Measurements from ENCODE around the gene ANKRD55. TPM values are rescaled to one million over a fixed set of nuclear protein-coding genes. Genes with fewer than 3 reads are reported as not detected.
"Not testable (repeated sequence)": the region's sequence is repeated elsewhere in the genome, so short reads cannot be mapped to it uniquely, and the experiment has no call there.

The ANKRD55 gene
- total RNA-seq = 6.4 and 7.5 TPM in 2 replicates

DNA sequence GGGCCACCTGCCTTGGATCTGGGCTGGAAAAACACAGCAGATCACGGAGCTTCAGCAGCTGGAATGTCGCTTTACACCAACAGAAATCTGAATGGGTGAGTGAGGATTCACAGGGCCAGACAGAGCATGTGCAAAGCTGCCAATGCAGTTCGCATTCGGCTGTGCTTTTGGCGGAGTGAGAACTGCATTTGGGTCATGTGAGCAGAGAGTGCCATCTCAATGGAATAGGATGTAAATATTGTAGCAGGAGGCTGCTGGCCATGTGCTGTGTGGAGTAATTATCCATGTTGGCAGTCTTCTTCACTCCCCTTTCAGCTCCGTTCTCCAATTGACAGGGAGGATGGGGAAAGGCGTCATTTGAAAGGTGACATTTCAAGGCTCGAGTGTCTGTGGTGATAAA lies at the start of gene ANKRD55:
TSS of gene ANKRD55 (minus strand) at position 101 of the 400 bp plus-strand sequence. CDS start 417 bp downstream, outside the sequence.
- intact Hi-C loops (cut with micrococcal nuclease) = no loop called here

DNA sequence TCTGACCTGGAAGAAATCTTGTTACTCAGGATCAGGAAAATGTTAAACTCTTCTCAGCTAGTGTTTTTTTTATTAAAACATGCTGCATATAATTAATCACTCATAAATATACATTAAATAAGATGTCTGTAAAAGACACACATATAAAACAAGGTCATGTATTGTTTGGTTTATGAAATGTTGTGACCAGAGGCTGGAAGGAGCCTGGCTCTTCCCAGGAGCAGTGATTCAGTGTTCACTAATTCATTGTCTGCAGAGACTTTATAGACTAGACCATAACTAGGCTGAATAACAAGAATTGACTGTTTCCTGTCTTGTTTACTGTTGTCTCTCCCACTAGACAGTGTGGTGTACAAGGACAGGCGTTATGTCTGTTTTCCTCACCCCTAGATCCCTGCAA lies 49.1 kb upstream of the ANKRD55 start:
- intact Hi-C loops (cut with micrococcal nuclease) = no loop called here

DNA sequence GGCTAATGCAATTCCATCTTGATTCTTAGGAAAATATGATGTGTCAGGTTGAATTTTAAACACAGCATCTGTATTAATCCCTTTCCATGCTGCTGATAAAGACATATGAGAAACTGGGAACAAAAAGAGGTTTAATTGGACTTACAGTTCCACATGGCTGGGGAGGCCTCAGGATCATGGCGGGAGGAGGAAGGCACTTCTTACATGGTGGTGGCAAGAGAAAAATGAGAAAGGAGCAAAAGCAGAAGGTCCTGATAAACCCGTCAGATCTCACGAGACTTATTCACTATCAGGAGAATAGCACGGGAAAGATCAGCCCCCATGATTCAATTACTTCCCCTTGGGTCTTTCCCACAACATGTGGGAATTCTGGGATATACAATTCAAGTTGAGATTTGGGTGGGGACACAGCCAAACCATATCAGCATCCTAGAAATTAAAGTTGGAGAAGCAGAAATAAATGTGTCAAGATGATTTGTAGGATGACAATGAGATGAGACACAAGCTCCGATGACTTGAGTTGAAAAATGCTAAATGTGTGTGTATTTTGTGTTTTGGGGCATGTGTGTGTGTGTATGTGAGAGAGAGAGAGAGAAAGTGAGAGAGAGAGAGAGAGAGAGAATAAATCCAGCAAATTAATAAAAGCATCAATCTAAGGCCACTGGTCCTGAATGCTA lies 48.5 kb upstream of the ANKRD55 start:
- intact Hi-C loops (cut with micrococcal nuclease) = no loop called here

GRCh38 chr5:56279979-56280378 lies 46.8 kb upstream of the ANKRD55 start:
- intact Hi-C loops (cut with micrococcal nuclease) = no loop called here

- intact Hi-C loops (cut with micrococcal nuclease) = no loop called here
These were observed 46.2 kb upstream of the ANKRD55 start for GRCh38 chr5:56279291-56279690.

GRCh38 chr5:56278335-56278753 lies 45.2 kb upstream of the ANKRD55 start:
- intact Hi-C loops (cut with micrococcal nuclease) = no loop called here

- intact Hi-C loops (cut with micrococcal nuclease) = no loop called here
These were observed 44.4 kb upstream of the ANKRD55 start for GRCh38 chr5:56277573-56277972.

DNA sequence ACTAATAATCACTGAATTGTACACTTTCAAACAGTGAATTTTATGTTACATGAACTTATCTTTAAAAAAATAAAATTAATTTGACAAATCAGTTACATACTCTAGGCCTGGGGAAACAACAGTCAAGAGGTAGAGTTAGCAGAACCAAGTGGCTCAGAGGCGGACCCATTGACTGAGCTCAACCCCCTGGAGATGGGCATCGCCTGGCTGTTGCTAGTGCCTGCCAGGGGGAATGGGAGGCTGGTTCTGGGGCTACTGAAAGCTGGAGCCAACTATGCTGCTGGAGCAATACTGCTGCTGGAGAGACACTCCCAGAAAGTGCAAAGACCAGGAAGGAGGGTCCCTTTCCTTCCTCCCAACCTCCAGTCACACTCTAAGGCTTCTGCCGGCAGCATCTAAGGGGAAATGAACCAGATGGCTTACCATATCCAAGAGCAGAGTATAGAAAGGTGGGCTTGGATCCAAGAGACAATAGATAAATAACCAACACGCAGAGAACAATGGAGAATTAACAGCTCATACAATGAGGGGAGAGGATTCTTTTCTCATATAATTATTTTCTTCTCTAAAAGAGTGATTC lies 40.3 kb upstream of the ANKRD55 start:
- intact Hi-C loops (cut with micrococcal nuclease) = loop anchor here (5.0 kb wide), 2 partner anchors 119 to 579 kb away; no protein-coding TSS in a partner anchor

DNA sequence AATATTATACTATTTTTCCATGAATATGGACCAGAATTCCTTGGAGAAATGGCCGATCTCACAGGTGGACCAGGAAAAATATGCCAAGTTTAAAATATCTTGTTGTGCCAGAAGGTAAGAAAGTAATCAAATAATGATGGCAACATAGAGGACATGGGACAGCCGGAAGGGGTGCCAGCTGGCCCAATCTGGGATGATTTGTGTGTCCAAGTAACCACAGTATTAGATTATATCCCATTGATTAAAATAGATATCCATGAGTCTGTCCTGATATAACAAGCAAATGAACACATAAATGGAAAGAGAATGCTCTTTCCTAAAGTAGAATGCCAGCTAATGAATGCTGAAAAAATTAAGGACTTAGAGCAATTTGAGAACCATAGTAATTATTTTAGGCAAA lies 39.6 kb upstream of the ANKRD55 start:
- intact Hi-C loops (cut with micrococcal nuclease) = loop anchor here (5.0 kb wide), 2 partner anchors 120 to 580 kb away; no protein-coding TSS in a partner anchor

DNA sequence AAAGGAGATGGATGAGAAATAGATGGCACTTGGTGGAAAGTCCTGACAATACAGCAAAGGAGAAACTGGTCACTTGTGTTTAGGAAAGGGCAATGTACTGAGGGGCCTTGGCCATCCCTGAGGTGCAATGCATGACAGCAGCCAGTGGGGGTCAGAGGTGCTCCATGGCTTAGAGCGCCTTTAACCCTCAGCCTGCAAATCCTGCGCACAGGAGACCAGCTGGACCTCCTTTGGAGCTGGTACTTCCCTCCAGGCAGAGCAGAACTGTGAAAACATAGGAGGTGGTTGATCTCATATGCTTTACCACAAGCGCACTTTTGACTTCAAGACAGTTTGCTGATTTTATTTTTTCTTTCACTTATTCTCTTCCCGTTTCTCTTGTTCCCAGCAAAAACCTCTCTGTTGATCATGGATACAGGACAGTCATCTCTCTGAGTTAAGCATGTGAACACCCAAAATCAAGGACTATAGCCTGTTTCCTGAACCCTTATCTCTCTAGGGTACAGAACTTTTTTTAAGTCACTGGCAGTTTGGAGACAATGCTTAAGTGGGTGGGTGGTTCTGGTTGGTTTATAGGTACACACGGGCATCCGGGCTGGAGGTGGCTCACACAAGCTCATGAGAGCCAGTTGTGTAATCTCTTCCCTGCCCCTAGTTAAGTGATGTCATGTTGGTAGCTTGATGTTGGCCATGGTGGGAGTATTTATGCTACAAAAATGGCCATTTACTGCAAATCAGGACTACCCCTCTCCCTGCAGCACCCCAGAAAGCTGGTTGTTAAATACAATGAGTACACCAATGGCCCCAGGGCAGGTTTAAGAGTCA lies 37.6 kb upstream of the ANKRD55 start:
- intact Hi-C loops (cut with micrococcal nuclease) = loop anchor here (1.0 to 5.0 kb wide), 10 partner anchors 58 to 951 kb away; no protein-coding TSS in a partner anchor

DNA sequence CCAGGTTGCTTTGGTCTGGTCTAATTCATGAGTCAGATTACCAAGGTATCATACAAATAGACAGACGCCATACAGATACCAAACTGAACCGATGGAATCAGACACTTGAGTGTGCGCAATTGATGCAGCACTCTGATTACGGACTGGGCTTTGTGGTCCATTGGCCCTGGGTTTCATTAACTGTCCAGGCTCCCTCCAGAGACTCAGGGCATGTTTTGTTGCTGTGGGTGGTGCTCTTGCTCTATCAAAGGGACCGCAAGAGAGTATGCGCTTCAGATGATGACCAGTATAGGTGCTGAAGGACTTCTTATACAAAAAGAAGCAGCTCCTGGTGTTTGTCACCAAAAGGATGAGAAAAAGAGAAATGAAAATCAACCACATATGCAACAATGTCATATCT lies 36.9 kb upstream of the ANKRD55 start:
- intact Hi-C loops (cut with micrococcal nuclease) = loop anchor here (1.0 to 5.0 kb wide), 10 partner anchors 59 to 951 kb away; no protein-coding TSS in a partner anchor

DNA sequence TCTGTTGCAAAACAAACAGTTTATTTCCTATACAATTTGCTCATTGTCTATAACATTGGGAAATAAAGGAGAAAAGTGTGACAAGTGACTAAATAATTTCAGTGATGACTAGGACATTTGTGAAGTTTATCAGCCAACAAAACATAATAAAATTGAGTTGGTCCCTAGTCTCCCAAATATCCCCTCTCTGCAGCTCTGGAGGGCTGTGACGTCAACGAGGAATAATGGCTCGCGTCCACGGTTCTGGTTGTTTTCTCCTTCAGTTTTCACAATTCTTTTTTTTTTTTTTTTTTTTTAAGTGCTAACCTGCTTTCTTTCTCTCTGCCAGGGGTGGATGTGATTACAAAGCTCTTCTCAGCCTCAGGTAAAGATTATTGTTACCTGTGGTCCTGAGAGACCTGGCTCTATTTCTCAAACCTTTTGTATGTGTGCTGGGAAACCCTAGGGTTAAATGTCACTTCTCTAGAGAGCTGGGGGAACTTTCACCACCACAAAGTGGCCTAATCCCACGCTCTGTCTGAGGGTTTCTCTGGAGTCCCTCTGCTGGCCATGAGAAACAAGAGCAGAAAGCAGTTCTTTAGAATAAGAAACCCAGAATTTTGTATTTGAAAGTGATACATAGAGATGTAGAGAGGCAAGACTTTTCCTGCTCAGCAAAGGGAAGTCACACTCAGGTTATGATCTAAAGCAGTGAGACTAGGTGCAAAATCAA lies 36.2 kb upstream of the ANKRD55 start:
- intact Hi-C loops (cut with micrococcal nuclease) = loop anchor here (1.0 kb wide), 2 partner anchors 291 to 333 kb away; no protein-coding TSS in a partner anchor

DNA sequence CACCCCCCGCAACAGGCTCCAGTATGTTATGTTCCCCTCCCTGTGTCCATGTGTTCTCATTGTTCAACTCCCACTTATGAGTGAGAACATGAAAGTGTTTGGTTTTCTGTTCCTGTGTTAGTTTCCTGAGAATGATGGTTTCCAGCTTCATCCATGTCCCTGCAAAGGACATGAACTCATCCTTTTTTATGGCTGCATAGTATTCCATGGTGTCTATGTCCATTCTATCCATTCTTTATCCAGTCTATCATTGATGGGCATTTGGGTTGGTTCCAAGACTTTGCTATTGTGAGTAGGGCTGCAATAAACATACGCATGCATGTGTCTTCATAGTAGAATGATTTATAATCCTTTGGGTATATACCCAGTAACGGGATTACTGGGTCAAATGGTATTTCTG lies 35.6 kb upstream of the ANKRD55 start:
- intact Hi-C loops (cut with micrococcal nuclease) = loop anchor here (1.0 kb wide), 2 partner anchors 290 to 332 kb away; no protein-coding TSS in a partner anchor

DNA sequence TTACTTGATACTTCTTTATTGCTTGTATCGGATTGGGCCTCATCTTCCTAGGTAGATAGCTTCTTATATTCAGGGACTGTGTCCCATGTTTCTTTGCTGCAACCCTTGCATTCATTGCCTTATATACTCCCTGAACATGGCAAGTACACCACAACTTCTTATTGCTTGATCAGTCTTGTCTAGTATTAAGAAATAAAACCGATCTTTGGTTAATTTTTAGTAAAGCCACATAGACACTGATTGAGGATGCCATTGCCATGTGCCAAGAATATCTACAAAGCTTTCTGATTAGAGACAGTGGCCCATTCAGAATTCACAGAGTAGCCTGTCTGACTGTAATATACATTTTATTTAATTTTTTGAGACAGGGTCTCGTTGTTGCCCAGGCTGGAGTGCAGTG lies 34.7 kb upstream of the ANKRD55 start:
- intact Hi-C loops (cut with micrococcal nuclease) = no loop called here

- intact Hi-C loops (cut with micrococcal nuclease) = loop anchor here (5.0 kb wide), 1 partner anchor 1013 kb away; no protein-coding TSS in a partner anchor
These were observed 31.4 kb upstream of the ANKRD55 start for GRCh38 chr5:56264417-56265025.

DNA sequence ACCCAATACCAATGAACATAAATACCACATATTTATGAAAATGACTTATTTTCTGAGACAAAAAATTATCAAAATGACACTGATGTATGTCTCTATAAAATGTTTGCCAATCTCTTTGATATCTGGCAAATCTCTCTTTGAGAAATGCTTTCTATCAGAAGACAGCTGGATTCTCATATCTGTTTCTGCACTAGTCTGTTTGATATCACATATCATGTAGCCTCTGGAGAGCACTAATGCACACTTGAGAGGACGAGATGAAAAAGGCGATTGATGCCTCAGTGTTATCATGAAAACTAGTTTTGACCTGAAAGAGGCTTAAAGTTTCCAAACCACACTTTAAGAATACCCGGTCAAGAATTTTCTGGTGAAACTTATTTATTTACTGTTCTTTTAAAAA lies 29.1 kb upstream of the ANKRD55 start:
- intact Hi-C loops (cut with micrococcal nuclease) = loop anchor here (5.0 kb wide), 1 partner anchor 1015 kb away; no protein-coding TSS in a partner anchor

DNA sequence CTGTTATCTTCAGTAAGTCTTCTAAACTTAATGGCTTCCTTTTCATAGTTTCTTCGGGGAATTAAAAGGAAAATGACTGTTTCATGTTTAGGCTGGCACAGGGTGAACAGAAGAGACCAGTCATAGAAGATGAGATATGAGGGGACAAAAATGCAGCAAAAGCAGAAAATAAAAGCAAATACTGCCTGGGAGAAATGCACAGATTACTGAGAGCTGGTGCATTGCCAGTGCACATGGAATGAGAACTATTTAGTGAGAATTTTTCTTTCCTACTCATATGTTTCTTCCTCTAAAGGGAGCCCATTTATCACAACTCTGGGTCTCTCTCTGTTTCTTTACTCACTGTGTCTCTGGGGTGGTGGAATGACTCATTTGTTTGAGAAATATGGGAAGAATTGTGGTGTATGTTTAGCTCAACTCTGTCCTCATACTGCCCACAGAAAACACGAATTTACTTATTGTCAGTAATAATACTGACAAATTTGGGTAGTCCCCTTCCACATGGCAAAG lies 25.9 kb upstream of the ANKRD55 start:
- intact Hi-C loops (cut with micrococcal nuclease) = loop anchor here (1.0 kb wide), 1 partner anchor 70 kb away; no protein-coding TSS in a partner anchor

GRCh38 chr5:56257763-56258529 lies 24.8 kb upstream of the ANKRD55 start:
- intact Hi-C loops (cut with micrococcal nuclease) = not testable (repeated sequence)

- intact Hi-C loops (cut with micrococcal nuclease) = no loop called here
These were observed 23.9 kb upstream of the ANKRD55 start for GRCh38 chr5:56257010-56257409.

Data from T-helper 1 cell treated with Interleukin-12 subunit alpha and Interleukin-12 subunit beta and Interleukin-4 antibody, amounts not matched to agents 30 ng/mL and 1 ng/mL, for 36 hours (primary cell).